A549 treated with AZD9567 at 1 μM for 4 hours (cell line): ENCODE data around the gene GALR1. TPM values are rescaled to one million over a fixed set of nuclear protein-coding genes. Genes with fewer than 3 reads are reported as not detected.

Source experiments
- total RNA-seq: library from RNA; stranded (reverse); fragments of 200-300 nt; extraction: Qiagen RNA extraction; gene quantifications from 5 replicates; pipeline ENCODE4 v1.2.3, GENCODE V29; 2022; ENCODE audit not compliant: insufficient read depth

Gene GALR1
- not detected in 5 replicates for total RNA-seq

GRCh38 chr18:77249569-77250500 lies at the start of gene GALR1:
Gene GALR1, plus strand, starts transcription at chr18:77249848. Its CDS starts 701 bp downstream, at chr18:77250549.

Other genes with a start within 250 kb of the GALR1 start
- gene MBP, start 117.1 kb upstream of the GALR1 start, total RNA-seq: 16.4 to 20.1 TPM (median 18.5 TPM) in 5 replicates